GM08714 (cell line): ENCODE results near the gene RGS11.

ENCODE experiments used
- H3K4me3 ChIP-seq: fragments of 200-500 bp; sonication (Bioruptor generic); 2 replicates; pipeline ENCODE4 v1.5.1; 2014; ENCODE audit warnings: mild to moderate bottlenecking, low read length, inconsistent platforms
- ZNF274 ChIP-seq: IDR thresholded peaks from 2 replicates; pipeline ENCODE4 v1.6.1; 2012; ENCODE audit warnings: mild to moderate bottlenecking, low read depth, low read length

Gene RGS11

GRCh38 chr16:306911-307370 lies 31.2 kb upstream of the RGS11 start:
- no peak overlapping the region for H3K4me3 ChIP-seq

GRCh38 chr16:305916-306626 lies 30.3 kb upstream of the RGS11 start:
- no peak overlapping the region for H3K4me3 ChIP-seq
- TF ChIP-seq ZNF274, result no peak

More at GRCh38 chr16:306911-307370, 31.2 kb upstream of the RGS11 start:
- no peak for TF ChIP-seq ZNF274

GRCh38 chr16:303760-304505 lies 28.2 kb upstream of the RGS11 start:
- H3K4me3 ChIP-seq, result no peak overlapping the region
- no peak for TF ChIP-seq ZNF274

GRCh38 chr16:301950-302349 lies 26.2 kb upstream of the RGS11 start:
- no peak overlapping the region for H3K4me3 ChIP-seq
- no peak for TF ChIP-seq ZNF274

- TF ChIP-seq ZNF274, result no peak
- H3K4me3 ChIP-seq, result no peak overlapping the region
Measured at GRCh38 chr16:301235-301634, 25.5 kb upstream of the RGS11 start.

GRCh38 chr16:297832-298231 lies 22.1 kb upstream of the RGS11 start:
- no peak overlapping the region for H3K4me3 ChIP-seq
- TF ChIP-seq ZNF274, result no peak

GRCh38 chr16:296806-297510 lies 21.2 kb upstream of the RGS11 start:
- no peak for TF ChIP-seq ZNF274
- no peak overlapping the region for H3K4me3 ChIP-seq

- no peak for TF ChIP-seq ZNF274
- no peak overlapping the region for H3K4me3 ChIP-seq
Measured at GRCh38 chr16:296276-296675, 20.5 kb upstream of the RGS11 start.

- no peak overlapping the region for H3K4me3 ChIP-seq
- TF ChIP-seq ZNF274, result no peak
Measured at GRCh38 chr16:293043-293775, 17.5 kb upstream of the RGS11 start.

GRCh38 chr16:291539-291938 lies 15.8 kb upstream of the RGS11 start:
- no peak for TF ChIP-seq ZNF274

GRCh38 chr16:290681-291405 lies 15.1 kb upstream of the RGS11 start:
- H3K4me3 ChIP-seq, result no peak overlapping the region
- no peak for TF ChIP-seq ZNF274

More at GRCh38 chr16:291539-291938, 15.8 kb upstream of the RGS11 start:
- no peak overlapping the region for H3K4me3 ChIP-seq

GRCh38 chr16:290015-290680 lies 14.4 kb upstream of the RGS11 start:
- H3K4me3 ChIP-seq, result no peak overlapping the region
- no peak for TF ChIP-seq ZNF274
